ENCODE data around the gene TPGS1.
A peak's percentile ranks its signal among the peaks of the same experiment; 100 is the strongest.

Gene TPGS1

GRCh38 chr19:497869-498510 is 9.3 kb upstream of the TPGS1 start:
- peaks cover 19 to 25% of the 10 kb centered on the region in 2 donors for H3K27me3 ChIP-seq (ENCODE audit: control insufficient read depth in 1 of 2, insufficient read depth in 2 of 2, low read length in 2 of 2)
- peak overlapping the region in 1 of 2 donors; percentile 44 for H3K4me3 ChIP-seq (ENCODE audit: low read length in 2 of 2)
- no peak overlapping the region for H3K27ac ChIP-seq (ENCODE audit: low read length)
- no peak overlapping the region for H3K9ac ChIP-seq (ENCODE audit: low read length in 2 of 2)
- H3K36me3 ChIP-seq (ENCODE audit: control insufficient read depth in 2 of 2, insufficient read depth in 2 of 2, low read length in 2 of 2): no peaks in the 10 kb centered on the region
- peaks cover 8% of the 10 kb centered on the region for H3K4me1 ChIP-seq (ENCODE audit: control insufficient read depth, insufficient read depth, low read length)
- H3K9me3 ChIP-seq (ENCODE audit: control insufficient read depth in 2 of 2, low read length in 2 of 2): no peaks in the 10 kb centered on the region

- no peaks in the 10 kb centered on the region for H3K36me3 ChIP-seq (ENCODE audit: control insufficient read depth in 2 of 2, insufficient read depth in 2 of 2, low read length in 2 of 2)
- no peak overlapping the region for H3K4me3 ChIP-seq (ENCODE audit: low read length in 2 of 2)
- peaks cover 19 to 25% of the 10 kb centered on the region in 2 donors for H3K27me3 ChIP-seq (ENCODE audit: control insufficient read depth in 1 of 2, insufficient read depth in 2 of 2, low read length in 2 of 2)
- H3K9ac ChIP-seq (ENCODE audit: low read length in 2 of 2): no peak overlapping the region
- H3K4me1 ChIP-seq (ENCODE audit: control insufficient read depth, insufficient read depth, low read length): peaks cover 8% of the 10 kb centered on the region
- no peak overlapping the region for H3K27ac ChIP-seq (ENCODE audit: low read length)
- H3K9me3 ChIP-seq (ENCODE audit: control insufficient read depth in 2 of 2, low read length in 2 of 2): no peaks in the 10 kb centered on the region
Measured at GRCh38 chr19:498511-498891, 8.8 kb upstream of the TPGS1 start.

GRCh38 chr19:498977-499623 is 8.2 kb upstream of the TPGS1 start:
- Histone ChIP-seq H3K4me1 (ENCODE audit: control insufficient read depth, insufficient read depth, low read length) (peaks cover 8% of the 10 kb centered on the region), H3K9ac (ENCODE audit: low read length in 2 of 2) (no peak overlapping the region), H3K36me3 (ENCODE audit: control insufficient read depth in 2 of 2, insufficient read depth in 2 of 2, low read length in 2 of 2) (no peaks in the 10 kb centered on the region), H3K4me3 (ENCODE audit: low read length in 2 of 2) (no peak overlapping the region), H3K27me3 (ENCODE audit: control insufficient read depth in 1 of 2, insufficient read depth in 2 of 2, low read length in 2 of 2) (peaks cover 19 to 25% of the 10 kb centered on the region in 2 donors), H3K9me3 (ENCODE audit: control insufficient read depth in 2 of 2, low read length in 2 of 2) (no peaks in the 10 kb centered on the region), H3K27ac (ENCODE audit: low read length) (no peak overlapping the region)

GRCh38 chr19:501646-502045 is 5.7 kb upstream of the TPGS1 start:
- no peak overlapping the region for H3K27ac ChIP-seq (ENCODE audit: low read length)
- no peak overlapping the region for H3K9ac ChIP-seq (ENCODE audit: low read length in 2 of 2)
- H3K27me3 ChIP-seq (ENCODE audit: control insufficient read depth in 1 of 2, insufficient read depth in 2 of 2, low read length in 2 of 2): peaks cover 12 to 14% of the 10 kb centered on the region in 2 donors
- no peaks in the 10 kb centered on the region for H3K36me3 ChIP-seq (ENCODE audit: control insufficient read depth in 2 of 2, insufficient read depth in 2 of 2, low read length in 2 of 2)
- H3K9me3 ChIP-seq (ENCODE audit: control insufficient read depth in 2 of 2, low read length in 2 of 2): no peaks in the 10 kb centered on the region
- H3K4me1 ChIP-seq (ENCODE audit: control insufficient read depth, insufficient read depth, low read length): peaks cover 9% of the 10 kb centered on the region
- no peak overlapping the region for H3K4me3 ChIP-seq (ENCODE audit: low read length in 2 of 2)

- peaks cover 17% of the 10 kb centered on the region for H3K4me1 ChIP-seq (ENCODE audit: control insufficient read depth, insufficient read depth, low read length)
- H3K9ac ChIP-seq (ENCODE audit: low read length in 2 of 2): no peak overlapping the region
- H3K27me3 ChIP-seq (ENCODE audit: control insufficient read depth in 1 of 2, insufficient read depth in 2 of 2, low read length in 2 of 2): no peaks in the 10 kb centered on the region
Measured at GRCh38 chr19:504616-505015, 2.7 kb upstream of the TPGS1 start.

GRCh38 chr19:506404-507285 is 652 bp upstream of the TPGS1 start:
- Histone ChIP-seq H3K36me3 (ENCODE audit: control insufficient read depth in 2 of 2, insufficient read depth in 2 of 2, low read length in 2 of 2) (peaks cover 0 to 6% of the 10 kb centered on the region in 2 donors), H3K27ac (ENCODE audit: low read length) (peak overlapping the region; percentile 91), H3K9ac (ENCODE audit: low read length in 2 of 2) (peak overlapping the region; percentile 81 to 82), H3K4me3 (ENCODE audit: low read length in 2 of 2) (peak overlapping the region; percentile 64 to 90), H3K4me1 (ENCODE audit: control insufficient read depth, insufficient read depth, low read length) (peaks cover 32% of the 10 kb centered on the region), H3K9me3 (ENCODE audit: control insufficient read depth in 2 of 2, low read length in 2 of 2) (no peaks in the 10 kb centered on the region), H3K27me3 (ENCODE audit: control insufficient read depth in 1 of 2, insufficient read depth in 2 of 2, low read length in 2 of 2) (no peaks in the 10 kb centered on the region)

More at GRCh38 chr19:504616-505015, 2.7 kb upstream of the TPGS1 start:
- Histone ChIP-seq H3K4me3 (ENCODE audit: low read length in 2 of 2) (no peak overlapping the region), H3K9me3 (ENCODE audit: control insufficient read depth in 2 of 2, low read length in 2 of 2) (no peaks in the 10 kb centered on the region), H3K27ac (ENCODE audit: low read length) (no peak overlapping the region), H3K36me3 (ENCODE audit: control insufficient read depth in 2 of 2, insufficient read depth in 2 of 2, low read length in 2 of 2) (peaks cover 0 to 5% of the 10 kb centered on the region in 2 donors)

GRCh38 chr19:508204-509150 is 1.2 kb downstream of the TPGS1 start:
- peaks cover 32% of the 10 kb centered on the region for H3K4me1 ChIP-seq (ENCODE audit: control insufficient read depth, insufficient read depth, low read length)
- H3K36me3 ChIP-seq (ENCODE audit: control insufficient read depth in 2 of 2, insufficient read depth in 2 of 2, low read length in 2 of 2): peaks cover 0 to 6% of the 10 kb centered on the region in 2 donors
- no peaks in the 10 kb centered on the region for H3K27me3 ChIP-seq (ENCODE audit: control insufficient read depth in 1 of 2, insufficient read depth in 2 of 2, low read length in 2 of 2)
- H3K9ac ChIP-seq (ENCODE audit: low read length in 2 of 2): peak overlapping the region; percentile 55 to 81
- no peaks in the 10 kb centered on the region for H3K9me3 ChIP-seq (ENCODE audit: control insufficient read depth in 2 of 2, low read length in 2 of 2)
- H3K27ac ChIP-seq (ENCODE audit: low read length): peak overlapping the region; percentile 91
- H3K4me3 ChIP-seq (ENCODE audit: low read length in 2 of 2): peak overlapping the region; percentile 64 to 90

- Histone ChIP-seq H3K9ac (ENCODE audit: low read length in 2 of 2) (peak overlapping the region; percentile 53 to 62), H3K36me3 (ENCODE audit: control insufficient read depth in 2 of 2, insufficient read depth in 2 of 2, low read length in 2 of 2) (peaks cover 6% of the 10 kb centered on the region in 2 donors)
Measured at GRCh38 chr19:510606-511100, 3.4 kb downstream of the TPGS1 start.

GRCh38 chr19:511101-511851 is 4.0 kb downstream of the TPGS1 start:
- Histone ChIP-seq H3K27ac (ENCODE audit: low read length) (peak overlapping the region; percentile 71), H3K4me1 (ENCODE audit: control insufficient read depth, insufficient read depth, low read length) (peaks cover 31% of the 10 kb centered on the region), H3K9ac (ENCODE audit: low read length in 2 of 2) (peak overlapping the region; percentile 53 to 62), H3K4me3 (ENCODE audit: low read length in 2 of 2) (peak overlapping the region in 1 of 2 donors; percentile 58), H3K36me3 (ENCODE audit: control insufficient read depth in 2 of 2, insufficient read depth in 2 of 2, low read length in 2 of 2) (peaks cover 6% of the 10 kb centered on the region in 2 donors), H3K27me3 (ENCODE audit: control insufficient read depth in 1 of 2, insufficient read depth in 2 of 2, low read length in 2 of 2) (no peaks in the 10 kb centered on the region), H3K9me3 (ENCODE audit: control insufficient read depth in 2 of 2, low read length in 2 of 2) (no peaks in the 10 kb centered on the region)

More at GRCh38 chr19:510606-511100, 3.4 kb downstream of the TPGS1 start:
- Histone ChIP-seq H3K4me3 (ENCODE audit: low read length in 2 of 2) (peak overlapping the region in 1 of 2 donors; percentile 58), H3K9me3 (ENCODE audit: control insufficient read depth in 2 of 2, low read length in 2 of 2) (no peaks in the 10 kb centered on the region), H3K4me1 (ENCODE audit: control insufficient read depth, insufficient read depth, low read length) (peaks cover 32% of the 10 kb centered on the region), H3K27me3 (ENCODE audit: control insufficient read depth in 1 of 2, insufficient read depth in 2 of 2, low read length in 2 of 2) (no peaks in the 10 kb centered on the region), H3K27ac (ENCODE audit: low read length) (peak overlapping the region; percentile 71)
